HuH-7 (cell line): ENCODE results near the gene RRAS2.
"Not testable (repeated sequence)": the region's sequence is repeated elsewhere in the genome, so short reads cannot be mapped to it uniquely, and the experiment has no call there.

Experiments
- DNase-seq: peaks from one replicate; pipeline ENCODE4 v3.0.0; 2011; ENCODE audit warnings: low spot score

The RRAS2 gene

GRCh38 chr11:14306481-14306880 lies 52.5 kb downstream of the RRAS2 start:
- DNase-seq = no peak

DNA sequence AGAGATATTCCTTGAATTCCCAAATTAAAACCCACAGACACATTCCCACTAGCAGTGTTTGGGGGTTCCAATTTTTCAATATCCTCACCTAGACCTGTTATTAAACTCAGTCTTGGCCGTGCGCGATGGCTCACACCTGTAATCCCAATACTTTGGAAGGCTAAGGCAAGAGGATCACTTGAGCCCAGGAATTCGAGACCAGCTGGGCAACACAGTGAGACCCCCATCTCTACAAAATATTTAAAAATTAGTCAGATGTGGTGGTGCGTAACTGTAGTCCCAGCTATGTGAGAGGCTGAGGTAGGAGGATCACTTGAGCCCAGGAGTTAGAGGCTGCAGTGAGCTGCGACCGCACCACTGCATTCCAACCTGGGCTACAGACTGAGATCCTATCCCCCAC lies 53.3 kb downstream of the RRAS2 start:
- DNase-seq = no peak

GRCh38 chr11:14304601-14305000 lies 54.4 kb downstream of the RRAS2 start:
- no peak for DNase-seq

DNA sequence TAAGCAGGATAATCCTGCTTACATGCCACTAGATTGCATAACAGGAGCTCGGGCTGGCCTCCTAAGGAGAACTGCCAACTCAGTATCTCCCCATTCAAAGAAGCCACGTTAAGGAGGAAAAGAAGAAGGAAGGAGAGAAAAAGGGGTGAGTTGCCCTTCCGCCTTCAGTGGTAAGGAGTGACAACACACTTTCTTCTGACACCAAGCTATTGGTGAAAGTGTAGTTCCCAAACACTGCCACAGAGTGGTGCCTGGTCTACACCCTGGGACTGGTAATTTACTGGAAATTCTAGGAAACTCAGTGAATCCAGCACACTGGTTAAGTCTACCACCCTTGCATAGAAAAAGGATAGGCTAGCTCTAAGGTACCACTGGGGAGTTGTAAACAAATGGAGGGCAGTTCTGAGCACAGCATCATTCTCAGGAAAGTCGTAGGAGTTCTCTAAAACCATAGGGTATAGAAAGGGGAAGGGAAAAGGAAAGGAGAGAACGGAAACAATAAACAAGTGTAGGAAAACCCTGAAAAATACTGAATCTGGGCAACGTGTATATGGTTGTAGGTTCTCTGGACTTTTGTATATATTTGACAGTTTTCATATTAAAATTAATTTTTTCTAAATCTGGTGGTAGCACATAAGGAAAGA lies 58.2 kb downstream of the RRAS2 start:
- DNase-seq = peak; percentile 61

DNA sequence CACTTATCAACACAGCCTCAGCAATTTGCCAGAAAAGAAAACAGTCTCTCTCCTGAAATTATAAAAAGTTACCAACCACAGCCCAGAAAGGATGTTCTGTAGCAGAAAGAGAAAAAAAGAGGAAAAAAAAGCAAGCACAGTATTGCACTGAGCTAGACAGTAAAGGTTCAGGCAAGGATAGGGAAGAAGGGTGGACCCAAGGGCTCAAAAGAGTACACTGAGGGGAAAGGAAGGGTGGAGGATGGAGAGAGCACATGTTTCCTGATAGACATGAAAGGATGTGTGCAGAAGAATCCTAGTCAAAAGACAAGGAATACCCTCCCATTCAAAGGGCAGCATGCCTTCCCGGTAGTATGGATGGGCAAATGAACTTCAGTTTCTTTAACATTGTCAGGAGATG lies 59.1 kb downstream of the RRAS2 start:
- no peak for DNase-seq

- no peak for DNase-seq
Observed at GRCh38 chr11:14290422-14290821, 68.6 kb downstream of the RRAS2 start.

- DNase-seq = no peak
Observed at GRCh38 chr11:14288189-14288935, 70.6 kb downstream of the RRAS2 start.

- not testable (repeated sequence) for DNase-seq
Observed at GRCh38 chr11:14278869-14279268, 80.1 kb downstream of the RRAS2 start.

- no peak for DNase-seq
Observed at GRCh38 chr11:14275076-14275475, 83.9 kb downstream of the RRAS2 start.

- no peak for DNase-seq
Observed at GRCh38 chr11:14273895-14274294, 85.1 kb downstream of the RRAS2 start.

DNA sequence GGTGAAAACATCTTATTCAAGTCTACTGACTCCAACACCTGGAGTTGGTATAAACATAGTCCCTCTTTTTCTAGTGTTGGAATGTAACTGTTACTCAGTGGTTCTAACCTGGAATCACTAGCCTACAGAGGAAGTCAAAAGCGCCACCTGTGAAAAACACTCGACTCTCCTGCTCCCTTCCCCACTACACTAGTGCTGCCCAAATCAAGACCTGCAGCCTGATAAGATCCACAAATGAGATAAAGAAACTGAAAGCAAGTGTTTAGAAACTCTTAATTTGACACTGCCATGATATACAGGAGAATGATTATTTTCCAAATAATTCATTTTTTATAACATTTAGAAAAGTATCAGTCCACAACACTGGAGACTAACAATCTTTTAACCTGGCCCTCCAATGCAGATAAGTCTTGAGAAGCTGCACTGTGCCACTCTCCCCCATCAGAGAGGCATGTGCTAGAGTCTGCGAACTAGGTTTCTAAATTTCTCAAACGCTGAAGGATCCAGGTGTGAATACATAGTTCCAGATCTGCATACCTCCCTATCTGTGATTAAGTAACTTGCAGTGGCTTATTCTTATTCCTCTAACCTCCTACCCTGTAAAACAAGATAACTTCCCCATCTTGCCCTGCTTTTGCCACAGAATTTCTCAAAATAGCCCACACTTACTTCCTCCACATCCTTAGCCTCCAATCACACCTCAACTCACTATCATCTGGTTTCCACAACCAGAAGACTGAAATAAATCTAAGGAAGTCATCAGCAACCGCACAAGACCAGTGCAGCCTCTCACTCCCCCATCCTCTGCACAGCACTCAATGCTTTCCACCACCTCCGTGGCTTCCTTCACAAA lies 88.1 kb downstream of the RRAS2 start:
- DNase-seq = no peak

DNA sequence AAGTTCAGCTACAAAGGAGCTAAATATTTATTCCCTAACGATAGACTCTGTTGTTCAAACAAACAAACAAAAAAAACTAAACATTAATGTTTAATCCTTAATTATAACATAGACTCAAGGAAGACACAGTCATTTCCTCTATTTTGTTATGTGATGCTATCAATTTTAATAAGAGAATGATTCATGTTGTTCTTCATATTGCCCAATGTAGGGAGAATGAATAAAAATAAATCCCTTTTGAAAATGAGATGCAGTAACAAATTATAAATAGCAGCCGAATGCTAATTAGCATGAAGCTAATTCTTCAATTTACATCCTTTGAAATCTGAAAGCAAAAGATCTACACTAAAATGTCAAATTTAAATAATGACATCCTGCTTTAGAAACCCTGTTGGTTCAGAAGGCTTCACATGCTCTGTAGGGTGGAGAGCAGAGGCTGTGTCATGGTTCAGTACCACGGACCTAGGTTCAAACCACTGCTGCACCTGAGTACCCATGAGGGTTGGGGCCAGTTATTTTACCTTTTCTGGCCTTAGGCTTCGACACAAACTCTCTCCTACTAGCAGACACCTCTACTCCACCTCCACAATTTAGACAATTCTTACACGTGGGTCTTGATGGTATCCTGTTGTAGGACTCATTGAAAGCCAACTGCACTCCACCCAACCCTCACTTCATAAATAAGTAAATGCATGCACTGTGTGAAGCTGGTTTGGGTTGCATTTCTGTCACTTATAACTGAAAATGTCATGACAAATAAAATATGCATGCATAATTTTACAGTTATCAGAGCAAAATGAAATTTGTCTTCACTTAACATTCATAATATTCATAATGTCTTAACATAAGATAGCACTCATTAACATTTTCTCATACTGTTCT lies 89.0 kb downstream of the RRAS2 start:
- no peak for DNase-seq

GRCh38 chr11:14267861-14268635 lies 90.9 kb downstream of the RRAS2 start:
- DNase-seq = no peak

- DNase-seq = no peak
Observed at GRCh38 chr11:14266622-14267021, 92.4 kb downstream of the RRAS2 start.

- no peak for DNase-seq
Observed at GRCh38 chr11:14264966-14265365, 94.0 kb downstream of the RRAS2 start.

- DNase-seq = no peak
Observed at GRCh38 chr11:14262271-14262846, 96.6 kb downstream of the RRAS2 start.

DNA sequence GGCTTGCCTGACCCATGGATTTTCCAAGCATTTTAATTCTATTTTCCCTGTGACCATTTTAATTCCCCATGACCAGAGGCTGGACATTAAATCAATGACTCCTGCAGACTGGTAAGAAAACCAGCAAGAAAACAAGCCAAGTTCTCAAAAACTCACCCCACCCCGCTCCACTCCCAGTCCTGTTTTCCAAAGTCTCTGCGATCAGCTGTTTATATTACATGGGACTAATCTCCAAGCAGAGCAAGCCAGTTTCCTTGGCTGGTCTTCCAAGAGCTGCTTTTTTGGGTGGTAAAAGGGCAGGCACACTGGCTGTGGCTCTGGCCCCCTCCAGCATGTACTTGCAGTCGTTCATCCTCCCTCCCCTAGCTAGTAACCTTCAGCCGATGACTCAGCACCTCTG lies 97.9 kb downstream of the RRAS2 start:
- DNase-seq = no peak

GRCh38 chr11:14259878-14260277 lies 99.1 kb downstream of the RRAS2 start:
- DNase-seq = no peak

DNA sequence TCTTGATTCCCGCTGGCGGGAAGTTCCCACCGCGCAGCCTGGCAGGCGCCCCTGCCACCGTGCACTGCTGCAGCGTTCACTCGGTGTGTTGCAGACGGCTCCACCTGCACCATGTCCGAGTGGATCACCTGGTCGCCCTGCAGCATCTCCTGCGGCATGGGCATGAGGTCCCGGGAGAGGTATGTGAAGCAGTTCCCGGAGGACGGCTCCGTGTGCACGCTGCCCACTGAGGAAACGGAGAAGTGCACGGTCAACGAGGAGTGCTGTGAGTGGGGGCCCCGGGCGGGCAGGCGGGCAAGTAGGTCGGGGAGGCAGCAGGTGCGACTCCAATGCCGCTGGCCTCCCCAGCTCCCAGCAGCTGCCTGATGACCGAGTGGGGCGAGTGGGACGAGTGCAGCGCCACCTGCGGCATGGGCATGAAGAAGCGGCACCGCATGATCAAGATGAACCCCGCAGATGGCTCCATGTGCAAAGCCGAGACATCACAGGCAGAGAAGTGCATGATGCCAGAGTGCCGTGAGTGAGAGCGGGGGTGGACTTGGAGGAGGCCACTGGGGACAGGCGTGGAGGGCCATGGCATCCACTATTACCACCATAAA lies 99.7 kb downstream of the RRAS2 start:
- no peak for DNase-seq

DNA sequence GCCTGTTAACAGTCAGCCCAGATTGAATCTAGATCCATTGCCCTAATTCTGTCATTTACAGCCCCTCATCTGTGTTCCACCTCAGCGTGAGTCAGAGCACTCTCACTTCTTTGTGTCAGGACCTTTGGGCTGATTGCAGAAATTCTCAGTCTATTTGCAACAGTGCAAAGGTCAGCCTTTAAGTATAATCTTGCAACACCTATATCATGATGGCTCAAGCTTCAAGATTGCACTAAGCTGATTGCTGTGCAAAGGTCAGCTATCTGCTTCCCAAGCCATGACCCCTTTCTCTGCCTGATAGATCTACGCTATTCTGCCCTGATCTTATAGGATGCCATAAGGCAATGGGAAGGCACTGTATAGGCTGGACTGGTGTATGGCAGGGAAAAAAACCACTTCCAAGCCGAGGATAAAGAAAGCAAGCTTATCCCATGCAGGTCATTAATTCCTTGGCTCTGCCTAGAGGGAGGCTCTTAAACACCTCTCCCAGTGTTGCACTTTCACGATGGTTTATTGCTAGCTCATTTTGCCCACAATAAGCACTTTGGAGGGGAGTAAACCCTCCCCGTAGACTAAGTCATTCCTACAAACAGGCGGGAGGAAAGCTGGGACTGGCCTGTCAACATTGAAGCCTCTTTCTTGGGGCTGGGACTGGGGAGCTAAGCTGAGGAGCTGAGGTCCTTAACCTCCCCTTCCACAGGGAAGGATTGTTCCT lies 100.6 kb downstream of the RRAS2 start:
- DNase-seq = peak; percentile 71
